H1 (cell line): ENCODE data around the gene OR10X1. TPM values are rescaled to one million over a fixed set of nuclear protein-coding genes. Genes with fewer than 3 reads are reported as not detected.

Source experiments
- CTCF ChIA-PET: fragments of 300-600 bp; sonication (Branson Sonifier 250); formaldehyde crosslinking; loops from one replicate; lab custom pipeline; 2021; ENCODE audit not compliant: partially characterized antibody; lab: Charles Lee
- POLR2A ChIA-PET: fragments of 300-600 bp; sonication (Branson Sonifier 250); formaldehyde crosslinking; loops from one replicate; lab custom pipeline; 2021; ENCODE audit warnings: inconsistent platforms; ENCODE audit not compliant: partially characterized antibody; lab: Charles Lee
- DNase-seq, 2 experiments: peaks; one replicate each; pipeline versions ENCODE4 v3.0.0 to v3.0.0-alpha.2; 2010 to 2022; ENCODE audit warnings: low spot score in 2 of 2, low read depth in 1 of 2, mixed read lengths in 1 of 2
- FAIRE-seq: peaks from 2 replicates; lab custom pipeline; 2011; peaks lifted over from hg19 to GRCh38; lab: Jason Lieb, UNC
- H2AFZ ChIP-seq: 2 replicates; pipeline ENCODE4 v1.8.1; 2012; ENCODE audit warnings: low read length, inconsistent platforms
- H2AK5ac ChIP-seq: 2 replicates; pipeline ENCODE4 v1.6.1; 2013; ENCODE audit warnings: low read depth, low read length
- H2BK120ac ChIP-seq: replicated peaks from 2 replicates; pipeline ENCODE3; 2013; ENCODE audit warnings: low read depth, low read length, inconsistent platforms
- H2BK12ac ChIP-seq: 2 replicates; pipeline ENCODE4 v1.6.1; 2013; ENCODE audit warnings: low read depth, low read length
- H2BK15ac ChIP-seq: 2 replicates; pipeline ENCODE4 v1.6.1; 2013; ENCODE audit warnings: low read length
- H2BK20ac ChIP-seq: 2 replicates; pipeline ENCODE4 v1.6.1; 2013; ENCODE audit warnings: low read length
- H2BK5ac ChIP-seq: 2 replicates; pipeline ENCODE4 v1.6.1; 2013; ENCODE audit warnings: low read depth, low read length
- H3K14ac ChIP-seq: 2 replicates; pipeline ENCODE4 v1.6.1; 2013; ENCODE audit warnings: inconsistent platforms; ENCODE audit not compliant: insufficient read length
- H3K18ac ChIP-seq: 2 replicates; pipeline ENCODE4 v1.6.1; 2013; ENCODE audit warnings: low read length; ENCODE audit errors: extremely low read depth
- H3K23ac ChIP-seq: 2 replicates; pipeline ENCODE4 v1.6.1; 2013; ENCODE audit warnings: inconsistent platforms; ENCODE audit not compliant: insufficient read length
- H3K23me2 ChIP-seq: 2 replicates; pipeline ENCODE4 v1.6.1; 2013; ENCODE audit warnings: low read depth, low read length
- H3K27ac ChIP-seq: 2 replicates; pipeline ENCODE4 v1.6.1; 2011; ENCODE audit warnings: low read depth, low read length, inconsistent platforms
- H3K27me3 ChIP-seq, 4 experiments: replicated peaks in 1 of 4; 1 replicate in 1 of 4; 2 replicates in 3 of 4; pipeline versions ENCODE4 v1.6.1 to v1.8.1; 2011 to 2013; ENCODE audit warnings: low read length in 3 of 4, mild to moderate bottlenecking in 3 of 4, inconsistent platforms in 2 of 4, mixed read lengths in 2 of 4, moderate library complexity in 1 of 4; ENCODE audit not compliant: control insufficient read depth in 3 of 4, insufficient read depth in 3 of 4; ENCODE audit errors: extremely low read depth in 1 of 4
- H3K36me3 ChIP-seq, 4 experiments: 2 replicates each; pipeline versions ENCODE4 v1.6.1 to v1.8.1; 2011 to 2013; ENCODE audit warnings: mild to moderate bottlenecking in 4 of 4, low read length in 3 of 4, moderate library complexity in 2 of 4, control low read depth in 1 of 4, inconsistent platforms in 1 of 4; ENCODE audit not compliant: insufficient read depth in 4 of 4, control insufficient read depth in 2 of 4
- H3K4ac ChIP-seq: replicated peaks from 2 replicates; pipeline ENCODE3; 2013; ENCODE audit warnings: low read length, low read depth, mixed read lengths, inconsistent platforms; ENCODE audit not compliant: insufficient read length
- H3K4me1 ChIP-seq, 4 experiments: replicated peaks in 1 of 4; 1 replicate in 1 of 4; 2 replicates in 3 of 4; pipeline versions ENCODE4 v1.6.1 to v1.8.1; 2011 to 2013; ENCODE audit warnings: low read length in 3 of 4, inconsistent platforms in 2 of 4, mixed read lengths in 1 of 4; ENCODE audit not compliant: insufficient read depth in 4 of 4, control insufficient read depth in 3 of 4
- H3K4me2 ChIP-seq, 2 experiments: 2 replicates each; pipeline versions ENCODE4 v1.6.1 to v1.8.1; 2011 to 2013; ENCODE audit warnings: low read depth in 2 of 2, low read length in 2 of 2, control low read depth in 1 of 2, inconsistent platforms in 1 of 2, mild to moderate bottlenecking in 1 of 2; ENCODE audit not compliant: insufficient read depth in 1 of 2
- H3K4me3 ChIP-seq, 4 experiments: fragments of 200-600, 300-600 bp in 1 of 4; sonication (generic), shearing (Covaris generic), sonication (Bioruptor Twin) in 1 of 4; 2 replicates each; pipeline versions ENCODE4 v1.5.1 to v1.8.1; 2011 to 2016; ENCODE audit warnings: low read length in 4 of 4, low read depth in 3 of 4, control low read depth in 2 of 4, inconsistent platforms in 2 of 4, mild to moderate bottlenecking in 2 of 4, mixed read lengths in 1 of 4, moderate library complexity in 1 of 4; ENCODE audit not compliant: insufficient read depth in 2 of 4; ENCODE audit errors: extremely low read depth in 1 of 4
- H3K56ac ChIP-seq: replicated peaks from 2 replicates; pipeline ENCODE3; 2013; ENCODE audit warnings: low read depth, mild to moderate bottlenecking, mixed read lengths, low read length, inconsistent platforms; ENCODE audit not compliant: insufficient read length
- H3K79me1 ChIP-seq: 2 replicates; pipeline ENCODE4 v1.6.1; 2013; ENCODE audit warnings: low read depth, low read length, control low read depth
- H3K79me2 ChIP-seq, 2 experiments: 2 replicates each; pipeline versions ENCODE4 v1.6.1 to v1.8.1; 2012 to 2013; ENCODE audit warnings: low read length in 2 of 2, mild to moderate bottlenecking in 2 of 2, inconsistent platforms in 1 of 2; ENCODE audit not compliant: insufficient read depth in 2 of 2, control insufficient read depth in 1 of 2
- H3K9ac ChIP-seq, 4 experiments: replicated peaks in 1 of 4; 1 replicate in 1 of 4; 2 replicates in 3 of 4; pipeline versions ENCODE4 v1.6.1 to v1.8.1; 2011 to 2013; ENCODE audit warnings: low read depth in 3 of 4, low read length in 3 of 4, control low read depth in 2 of 4, mild to moderate bottlenecking in 2 of 4, moderate library complexity in 2 of 4, inconsistent platforms in 1 of 4; ENCODE audit errors: extremely low read depth in 1 of 4
- H3K9me3 ChIP-seq, 2 experiments: 2 replicates each; pipeline versions ENCODE4 v1.6.1 to v1.8.1; 2012 to 2013; ENCODE audit warnings: mild to moderate bottlenecking in 2 of 2, moderate library complexity in 2 of 2, control low read depth in 1 of 2, inconsistent platforms in 1 of 2, low read depth in 1 of 2, low read length in 1 of 2, mixed read lengths in 1 of 2; ENCODE audit not compliant: insufficient read depth in 2 of 2
- H4K20me1 ChIP-seq, 2 experiments: replicated peaks in 1 of 2; 2 replicates each; pipeline versions ENCODE3 to v1.8.1; 2011 to 2013; ENCODE audit warnings: inconsistent platforms in 2 of 2, low read length in 2 of 2, mild to moderate bottlenecking in 1 of 2; ENCODE audit not compliant: insufficient read depth in 2 of 2, control insufficient read depth in 1 of 2
- H4K5ac ChIP-seq: 2 replicates; pipeline ENCODE4 v1.6.1; 2013; ENCODE audit warnings: low read length, low read depth, mixed read lengths, inconsistent platforms; ENCODE audit not compliant: insufficient read length
- H4K8ac ChIP-seq: 2 replicates; pipeline ENCODE4 v1.8.0; 2013; ENCODE audit warnings: mild to moderate bottlenecking, moderate library complexity, low read length, inconsistent platforms; ENCODE audit not compliant: insufficient read depth; ENCODE audit errors: extremely low read depth
- H4K91ac ChIP-seq: replicated peaks from 2 replicates; pipeline ENCODE3; 2013; ENCODE audit warnings: low read length, mixed read lengths, inconsistent platforms; ENCODE audit not compliant: insufficient read length
- E2F6 ChIP-seq: IDR thresholded peaks from 2 replicates; pipeline ENCODE4 v1.6.1; 2012; ENCODE audit warnings: inconsistent platforms
- EZH2 ChIP-seq: fragments of 200-600 bp; sonication (generic); IDR thresholded peaks from 2 replicates; pipeline ENCODE4 v1.7.1; 2012; ENCODE audit warnings: low read depth, mild to moderate bottlenecking, moderate library complexity, low read length, inconsistent platforms; ENCODE audit not compliant: severe bottlenecking
- SP2 ChIP-seq: IDR thresholded peaks from 2 replicates; pipeline ENCODE4 v1.6.1; 2012; ENCODE audit warnings: mild to moderate bottlenecking, low read length, inconsistent platforms
- SRF ChIP-seq: IDR thresholded peaks from 2 replicates; pipeline ENCODE4 v1.6.1; 2011; ENCODE audit warnings: mild to moderate bottlenecking, low read depth, low read length, moderate library complexity
- TAF7 ChIP-seq: optimal IDR thresholded peaks from 2 replicates; pipeline ENCODE3; 2011; ENCODE audit warnings: low read depth, mild to moderate bottlenecking, inconsistent platforms, low read length, moderate library complexity, borderline replicate concordance
- YY1 ChIP-seq: IDR thresholded peaks from 2 replicates; pipeline ENCODE4 v1.6.1; 2011; ENCODE audit warnings: low read depth, mild to moderate bottlenecking, low read length
- WGBS, 2 experiments: shearing (Covaris generic) in 1 of 2; methylation state at CpG; one replicate each; pipeline versions ENCODE4 v1.1.6 to v1.1.7; 2013 to 2015; ENCODE audit warnings: low lambda C conversion rate in 2 of 2, mixed read lengths in 2 of 2, inconsistent platforms in 1 of 2, low coverage in 1 of 2, missing lambda C conversion rate in 1 of 2; ENCODE audit not compliant: insufficient replicate concordance in 2 of 2, insufficient coverage in 1 of 2, insufficient read length in 1 of 2; ENCODE audit errors: extremely low coverage in 1 of 2, missing lambda C conversion rate in 1 of 2; 5-methylcytosine and 5-hydroxymethylcytosine counted together
- polyA plus RNA-seq, 7 experiments: library from polyadenylated mRNA; depleted of rRNA in 3 of 7; stranded (reverse) in 5 of 7; unstranded in 2 of 7; fragments of >200 nt in 5 of 7; fragments of 200-250 nt in 2 of 7; gene quantifications; 1 replicate in 5 of 7; 2 replicates in 1 of 7; 4 replicates in 1 of 7; pipeline versions ENCODE4 v1.2.1 to v1.2.3, GENCODE V29; 2011 to 2013; ENCODE audit warnings: missing spikeins in 2 of 7, mixed read lengths in 2 of 7
- total RNA-seq: library from RNA; stranded (reverse); fragmentation: NEBNext Ultra II Directional; extraction: Animal tissue kit (Norgen Biotek cat#: 25700); gene quantifications from 2 replicates; pipeline ENCODE4 v1.2.1, GENCODE V29; 2021

Gene OR10X1
- total and polyA plus RNA-seq, 2 of the 8 experiments (the other 6 are each of a cell fraction or from before 2014, with no cell fraction given): not detected

GRCh38 chr1:158547533-158547932, 32.2 kb downstream of the OR10X1 start:
- POLR2A ChIA-PET: no interaction called here
- Histone ChIP-seq H3K9ac (no peak overlapping the region), H3K27me3 (no peaks in the 10 kb centered on the region), H4K20me1 (no peaks in the 10 kb centered on the region), H2BK12ac (no peak overlapping the region), H3K79me1 (no peaks in the 10 kb centered on the region), H3K56ac (no peak overlapping the region), H3K9me3 (no peaks in the 10 kb centered on the region), H4K5ac (no peak overlapping the region), H3K36me3 (no peaks in the 10 kb centered on the region), H2BK120ac (no peak overlapping the region), H2BK20ac (no peak overlapping the region), H3K23me2 (no peaks in the 10 kb centered on the region), H2BK15ac (no peak overlapping the region), H2BK5ac (no peak overlapping the region), H3K4me3 (no peak overlapping the region), H3K4me2 (no peak overlapping the region), H3K27ac (no peak overlapping the region), H3K79me2 (no peaks in the 10 kb centered on the region), H4K8ac (no peak overlapping the region), H3K14ac (no peak overlapping the region)
- CTCF ChIA-PET: no interaction called here
- no peak for FAIRE-seq
- no peak for DNase-seq
- TF ChIP-seq TAF7 (no peak), SP2 (no peak), E2F6 (no peak), SRF (no peak), YY1 (no peak), EZH2 (no peak)
- TF ChIP-seq, all 59 proteins: peak for 0
- H3K4me1 ChIP-seq: no peaks in the 10 kb centered on the region
- H3K4ac ChIP-seq: no peak overlapping the region
- no peak overlapping the region for H4K91ac ChIP-seq
- no peak overlapping the region for H3K18ac ChIP-seq
- no peak overlapping the region for H2AK5ac ChIP-seq
- 100% methylated on average over 2 of the region's 2 CpGs; no CpG with 5 or more reads in 1 of the 2 experiments for WGBS, 2 experiments
- no peak overlapping the region for H3K23ac ChIP-seq
- no peak overlapping the region for H2AFZ ChIP-seq
